GM19025 (cell line): ENCODE measurements around the gene TRIM22.

Experiments
- ATAC-seq: cut with Tn5 transposase; IDR thresholded peaks from one replicate; pipeline ENCODE4 v1.9.1; 2021; ENCODE audit warnings: mild to moderate bottlenecking, low read depth, moderate library complexity; ENCODE audit not compliant: unreplicated experiment

Gene TRIM22

GRCh38 chr11:5737670-5738392 is 48.2 kb downstream of the TRIM22 start:
- ATAC-seq, result no peak

GRCh38 chr11:5738431-5738830 is 48.8 kb downstream of the TRIM22 start:
- no peak for ATAC-seq

- ATAC-seq, result no peak
Measured at GRCh38 chr11:5746614-5747013, 57.0 kb downstream of the TRIM22 start.

GRCh38 chr11:5749836-5750235 is 60.2 kb downstream of the TRIM22 start:
- ATAC-seq, result no peak

GRCh38 chr11:5753943-5754342 is 64.4 kb downstream of the TRIM22 start, which contains the start of gene OR52N4:
Gene OR52N4, plus strand, starts transcription at chr11:5754243. Its CDS starts 498 bp downstream, at chr11:5754741.
- no peak for ATAC-seq
